ENCODE measurements around the gene MLH3.
A peak's percentile ranks its signal among the peaks of the same experiment; 100 is the strongest.

Gene MLH3

DNA sequence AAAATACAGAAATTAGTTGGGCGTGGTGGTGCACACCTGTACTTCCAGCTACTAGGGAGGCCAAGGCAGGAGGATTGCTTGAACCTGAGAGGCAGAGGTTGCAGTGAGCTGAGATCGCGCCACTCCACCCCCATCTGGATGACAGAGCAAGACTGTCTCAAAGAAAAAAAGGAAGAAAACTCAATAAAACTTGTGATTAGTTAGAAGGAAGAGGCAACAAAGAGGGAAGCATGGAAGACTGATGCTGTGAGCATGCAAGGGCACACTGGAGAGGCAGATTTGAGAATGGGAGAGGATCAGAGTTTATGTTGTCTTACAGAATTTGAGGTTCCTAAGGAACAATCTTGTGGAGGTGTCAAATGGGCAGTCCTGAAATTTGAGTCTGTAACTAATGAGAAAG lies 15.4 kb upstream of the MLH3 start:
- no peak for DNase-seq (ENCODE audit: low read depth)

DNA sequence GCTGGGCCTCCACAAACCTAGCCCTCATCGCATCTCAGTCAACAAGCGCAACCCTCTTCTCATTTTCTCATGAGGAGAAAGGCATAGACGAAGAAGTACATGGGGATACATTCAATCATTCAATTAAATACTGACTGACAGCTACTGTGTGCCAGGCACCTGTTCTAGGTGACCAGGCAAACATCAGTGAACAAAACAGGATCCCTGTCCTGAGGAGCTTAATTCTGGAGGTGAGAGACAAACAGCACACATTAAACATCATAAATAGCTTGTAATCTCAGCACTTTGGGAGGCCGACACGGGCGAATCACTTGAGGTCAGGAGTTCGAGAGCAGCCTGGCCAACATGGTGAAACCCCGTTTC lies 12.9 kb upstream of the MLH3 start:
- DNase-seq (ENCODE audit: low read depth) = no peak

DNA sequence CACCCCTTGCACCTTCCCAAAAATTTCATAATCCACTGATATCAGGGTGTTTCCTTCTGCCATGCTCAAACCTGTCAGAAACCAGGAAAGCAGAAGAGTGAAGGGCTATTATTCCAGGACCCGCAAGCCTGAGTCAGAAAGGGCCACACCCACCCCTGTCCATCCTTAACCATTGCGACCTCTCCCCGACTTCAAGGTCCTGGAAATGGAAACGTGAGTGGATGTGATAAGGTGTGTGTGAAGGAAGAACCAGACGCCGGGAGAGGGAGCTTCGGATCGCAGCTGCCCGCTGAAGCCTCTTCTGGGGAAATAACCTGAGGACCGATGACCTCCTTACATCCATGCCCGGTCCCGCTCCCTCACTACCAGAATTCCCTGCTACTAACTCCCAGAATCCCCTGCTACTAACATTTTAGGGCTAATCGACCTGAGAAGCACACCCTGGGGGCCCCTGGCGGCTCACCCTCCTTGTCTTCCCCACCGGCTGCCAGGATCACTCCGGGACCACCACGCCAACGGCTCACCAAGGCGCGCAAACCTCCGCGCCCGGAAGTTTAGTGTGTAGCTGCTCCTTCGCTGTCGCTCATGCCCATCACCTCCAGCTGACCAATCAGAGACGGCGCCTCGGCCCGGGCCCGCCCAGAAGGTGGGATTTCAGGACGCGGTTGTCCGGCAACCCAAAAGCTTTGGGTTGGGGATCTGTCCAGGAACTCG lies 12.4 kb upstream of the MLH3 start, which contains the start of gene ACYP1:
TSS of gene ACYP1 (minus strand) at position 534 of the 714 bp plus-strand sequence. CDS start at position 63, 471 bp downstream.
- peak; percentile 89 for DNase-seq (ENCODE audit: low read depth)

DNA sequence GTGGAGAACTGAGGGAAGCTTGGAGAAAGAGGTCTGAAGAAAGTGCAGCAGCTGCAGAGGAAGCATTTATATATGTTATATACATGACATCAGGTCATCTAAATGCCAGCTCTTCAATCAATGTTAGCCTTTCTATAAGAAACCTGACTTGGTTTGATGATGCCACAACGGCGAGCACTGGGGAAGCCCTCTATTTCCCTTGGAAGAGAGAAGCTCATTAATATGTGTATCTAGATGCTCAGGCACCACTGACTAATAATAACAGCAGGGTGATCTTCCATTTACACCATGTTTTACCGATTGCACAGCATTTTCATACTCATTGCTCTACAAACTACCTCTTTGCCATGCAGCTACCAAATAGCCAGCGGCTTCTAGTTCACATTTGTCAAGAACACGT lies 11.7 kb upstream of the MLH3 start:
- DNase-seq (ENCODE audit: low read depth) = no peak

DNA sequence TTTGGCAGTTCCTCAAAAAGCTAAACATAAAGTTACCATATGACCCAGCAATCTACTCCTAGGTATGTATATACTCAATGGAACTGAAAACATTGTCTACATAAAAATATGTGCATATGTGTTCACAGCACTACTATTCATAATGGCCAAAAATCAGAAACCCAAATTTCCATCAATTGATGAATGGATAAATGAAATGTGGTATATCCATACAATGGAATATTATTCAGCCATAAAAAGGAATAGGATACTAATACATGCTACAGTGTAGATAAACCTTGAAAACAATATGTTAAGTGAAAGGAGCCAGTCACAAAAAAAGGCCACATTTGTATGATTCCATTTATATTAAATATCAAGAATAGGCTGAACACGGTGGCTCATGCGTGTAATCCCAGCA lies 9.2 kb upstream of the MLH3 start:
- DNase-seq (ENCODE audit: low read depth) = no peak

DNA sequence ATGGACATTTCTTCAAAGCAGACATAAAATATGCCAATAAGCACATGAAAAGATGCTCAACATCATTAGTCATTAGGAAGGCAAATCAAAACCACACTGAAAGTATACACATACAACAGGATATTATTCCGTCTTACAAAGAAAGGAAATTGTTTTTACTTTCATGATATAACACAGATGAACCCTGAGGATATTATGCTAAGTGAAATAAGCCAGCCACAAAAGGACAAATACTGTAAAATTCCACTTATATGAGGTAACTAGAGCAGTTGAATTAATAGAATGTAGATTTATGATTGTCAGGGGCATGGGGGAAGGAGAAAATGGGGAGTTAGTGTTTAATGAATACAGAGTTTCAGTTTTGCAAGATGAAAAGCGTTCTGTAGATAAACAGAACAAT lies 8.4 kb upstream of the MLH3 start:
- DNase-seq (ENCODE audit: low read depth) = peak; percentile 87

DNA sequence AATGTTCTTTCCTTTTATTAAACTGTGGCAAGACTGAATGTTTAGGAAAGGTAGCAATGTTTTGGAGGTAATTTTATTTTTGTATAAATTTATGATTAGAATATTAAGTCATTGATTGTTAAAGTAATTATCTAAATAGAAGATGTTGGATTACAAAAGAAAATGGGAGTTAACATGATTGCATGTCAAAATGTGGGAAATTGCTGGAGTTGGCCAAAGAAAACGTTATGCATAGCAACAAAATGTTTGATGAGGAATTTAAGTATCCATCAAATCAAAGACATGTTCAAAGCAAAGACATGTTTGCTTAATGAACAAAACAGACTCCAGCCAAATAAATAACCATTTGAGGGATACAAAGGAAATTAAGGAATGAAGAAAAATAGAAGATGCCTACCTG lies 3.2 kb upstream of the MLH3 start:
- no peak for DNase-seq (ENCODE audit: low read depth)

DNA sequence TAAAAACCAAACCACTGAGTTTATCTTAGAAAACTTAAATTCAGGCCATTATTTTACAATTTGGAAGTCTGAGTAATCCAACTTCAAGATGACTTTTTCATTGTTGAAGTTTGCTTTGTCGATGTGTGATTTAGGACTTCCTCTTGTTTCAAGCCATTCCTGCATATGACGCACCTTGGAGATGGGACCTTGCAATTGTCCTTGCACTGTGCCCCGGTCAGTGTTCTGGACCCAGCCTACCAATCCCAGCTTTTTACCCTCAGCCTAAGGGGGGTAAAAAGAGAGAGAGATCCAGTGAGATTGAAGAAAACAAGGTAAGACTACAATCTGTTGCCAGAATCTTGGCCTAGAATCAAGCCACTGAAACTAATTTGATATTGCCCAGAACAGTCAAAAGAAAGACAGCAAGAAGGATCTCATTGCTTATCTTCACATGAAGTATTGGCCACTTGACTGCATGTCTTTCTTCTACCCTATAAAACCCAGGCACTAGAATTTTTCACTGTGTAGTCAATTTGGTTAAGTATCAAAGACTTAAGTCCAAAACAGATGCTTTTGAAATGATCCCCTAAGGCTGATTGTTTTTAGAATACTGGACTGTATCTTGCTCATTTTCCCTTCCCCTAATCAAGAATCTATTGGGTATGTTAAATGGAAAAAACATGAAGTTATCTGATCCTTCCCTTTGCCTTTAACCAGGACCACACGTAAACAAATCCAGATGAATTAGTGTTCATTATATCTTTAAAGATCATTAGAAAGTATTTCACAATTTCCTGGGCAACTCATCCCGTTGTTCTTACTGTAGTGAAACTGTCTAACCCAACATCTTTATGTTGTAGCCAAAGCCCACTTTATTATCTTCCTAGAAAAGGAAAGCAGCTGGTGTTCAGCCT lies 2.4 kb upstream of the MLH3 start:
- peak; percentile 66 for DNase-seq (ENCODE audit: low read depth)

DNA sequence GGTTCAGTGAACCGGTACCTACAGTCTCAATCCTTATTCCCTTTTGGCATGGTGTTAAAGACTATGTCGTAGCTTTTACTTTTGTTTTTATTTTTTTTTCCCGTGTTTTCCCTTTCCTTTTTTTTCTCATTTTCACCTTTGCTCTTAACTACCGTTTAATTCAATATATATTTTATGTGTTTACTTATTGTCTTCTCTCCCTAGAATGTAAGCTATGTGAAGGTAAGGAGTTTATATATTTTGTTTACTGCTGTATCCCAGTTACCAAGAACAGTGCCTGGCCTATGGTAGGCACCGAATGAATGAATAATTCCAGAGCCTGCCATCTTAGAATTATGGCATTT lies 261 bp upstream of the MLH3 start:
- DNase-seq (ENCODE audit: low read depth) = no peak

DNA sequence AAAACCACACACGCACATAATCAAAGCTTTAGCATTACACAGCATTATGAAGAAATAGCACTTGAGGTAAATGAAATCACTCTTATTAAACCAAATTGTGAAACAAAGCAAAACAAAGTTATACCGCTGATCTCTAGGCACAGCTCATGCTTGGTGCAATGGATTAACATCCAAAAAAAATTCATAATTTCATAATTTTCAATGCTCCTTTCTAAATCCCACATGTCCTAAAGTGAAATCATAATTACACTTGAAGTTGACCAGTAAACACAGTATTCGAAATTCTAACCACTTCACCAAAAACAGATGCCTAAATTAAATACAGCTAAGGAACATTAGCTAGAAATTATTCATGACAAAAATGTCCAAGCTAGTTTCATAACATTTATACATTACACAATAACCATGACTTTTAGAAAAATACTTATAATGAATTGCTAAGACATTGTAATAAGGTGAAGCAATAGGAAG lies 1.5 kb downstream of the MLH3 start:
- DNase-seq (ENCODE audit: low read depth) = no peak

DNA sequence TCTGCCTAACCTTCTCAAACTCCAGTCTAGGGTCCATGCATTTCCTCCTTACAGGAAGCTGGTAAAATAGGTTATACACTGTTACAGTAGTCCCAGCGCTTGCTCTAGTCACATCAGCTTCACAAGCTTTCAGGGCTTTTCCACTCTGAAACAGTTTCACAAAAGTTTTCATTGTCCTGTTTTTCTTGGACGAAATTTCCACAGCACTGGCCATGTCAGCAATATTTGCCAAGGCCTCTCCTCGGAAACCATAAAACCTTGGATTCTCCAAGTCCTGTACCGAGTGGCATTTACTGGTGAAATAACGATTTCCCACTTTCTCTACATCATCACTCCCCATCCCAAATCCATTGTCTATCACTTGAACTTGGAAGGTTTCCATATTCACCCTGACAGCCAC lies 2.1 kb downstream of the MLH3 start:
- DNase-seq (ENCODE audit: low read depth) = no peak

DNA sequence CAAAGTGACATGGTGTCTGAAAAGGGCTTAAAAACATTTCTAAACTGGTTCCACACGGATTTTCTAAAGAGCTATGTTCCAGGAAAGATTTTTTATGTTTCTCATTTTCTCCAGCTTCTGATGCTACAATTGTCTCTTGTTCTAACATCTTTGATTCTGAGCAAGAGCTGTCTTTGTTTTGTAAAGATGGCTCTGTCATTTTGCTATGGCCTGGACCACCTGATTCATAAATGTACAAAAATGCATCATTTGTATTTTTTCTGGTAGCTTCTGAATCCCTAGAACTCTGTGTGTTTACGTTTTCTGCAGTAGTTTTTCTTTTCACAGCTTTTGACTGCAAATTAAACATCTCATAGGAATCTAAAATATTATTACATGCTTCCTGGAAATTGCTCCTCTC lies 3.2 kb downstream of the MLH3 start:
- DNase-seq (ENCODE audit: low read depth) = no peak

DNA sequence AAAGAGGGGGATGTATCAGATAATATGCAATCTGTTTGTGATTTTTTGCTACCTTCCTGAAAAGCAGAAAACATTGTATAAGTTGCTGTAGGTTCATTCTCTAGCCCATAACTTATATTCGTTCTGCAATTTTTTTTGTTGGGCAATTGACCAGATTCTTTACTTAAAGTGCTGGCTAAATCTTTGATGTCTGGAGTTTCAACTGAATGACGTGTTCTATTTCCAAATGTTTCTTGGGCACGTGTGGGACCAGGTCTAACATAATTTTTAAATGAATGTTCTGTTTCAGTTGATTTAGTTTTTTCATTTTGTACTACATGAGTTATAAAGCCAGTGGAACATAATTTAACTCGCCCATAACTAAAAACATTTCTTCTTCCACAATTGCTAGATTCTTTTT lies 3.8 kb downstream of the MLH3 start:
- DNase-seq (ENCODE audit: low read depth) = no peak

DNA sequence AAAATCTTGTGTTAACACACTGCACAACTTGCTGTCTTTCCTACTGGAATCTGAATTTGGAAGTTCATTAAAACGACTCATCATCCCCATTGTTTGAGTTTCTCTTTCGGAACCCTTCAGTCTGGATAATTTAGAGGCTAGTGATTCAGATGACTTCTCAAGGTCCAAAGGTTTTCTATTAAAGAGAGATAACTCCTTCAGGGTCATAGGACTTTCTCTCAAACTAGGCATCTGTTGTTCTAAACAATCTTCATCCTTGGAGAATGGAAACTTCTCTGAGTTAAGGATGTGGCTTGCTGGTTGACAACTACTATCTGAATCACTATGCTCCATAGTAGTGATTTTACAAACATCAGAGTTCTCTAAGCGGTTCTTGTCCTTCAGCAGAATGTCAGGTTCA lies 4.4 kb downstream of the MLH3 start:
- peak; percentile 66 for DNase-seq (ENCODE audit: low read depth)

DNA sequence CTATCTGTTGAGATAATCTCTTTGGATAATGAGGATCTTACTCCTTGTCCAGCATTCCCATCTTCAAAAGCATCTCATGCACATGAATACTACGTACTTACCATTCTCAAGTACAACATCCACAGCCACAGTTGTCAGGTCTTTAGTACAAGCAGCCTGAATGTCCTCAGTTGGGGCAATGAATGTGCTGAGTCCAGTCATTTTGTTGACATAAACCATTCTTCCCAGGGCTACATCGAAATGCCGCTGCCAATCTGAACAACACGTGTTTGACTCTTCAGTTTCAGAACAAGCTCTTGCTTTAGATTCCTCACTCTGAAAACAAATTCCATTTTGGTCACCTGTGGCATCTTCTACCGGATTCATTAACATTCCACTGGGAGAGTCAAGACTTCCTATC lies 5.0 kb downstream of the MLH3 start:
- DNase-seq (ENCODE audit: low read depth) = no peak

DNA sequence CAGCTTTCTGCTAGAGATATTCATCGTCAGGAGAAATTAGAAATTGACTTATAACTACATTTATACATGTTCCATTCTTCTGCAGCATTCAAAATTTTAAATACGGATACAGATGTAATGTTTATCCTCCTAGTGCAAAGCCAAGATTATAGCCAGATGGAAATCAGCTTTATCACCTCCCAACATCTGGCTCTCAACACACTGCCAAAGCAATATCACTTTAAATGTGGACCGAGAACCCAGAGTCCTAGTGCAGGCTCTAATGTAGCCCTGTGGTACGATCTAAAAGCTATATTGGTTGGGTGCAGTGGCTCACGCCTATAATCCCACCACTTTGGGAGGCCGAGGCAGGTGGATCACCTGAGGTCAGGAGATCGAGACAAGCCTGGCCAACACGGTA lies 6.5 kb downstream of the MLH3 start:
- no peak for DNase-seq (ENCODE audit: low read depth)

DNA sequence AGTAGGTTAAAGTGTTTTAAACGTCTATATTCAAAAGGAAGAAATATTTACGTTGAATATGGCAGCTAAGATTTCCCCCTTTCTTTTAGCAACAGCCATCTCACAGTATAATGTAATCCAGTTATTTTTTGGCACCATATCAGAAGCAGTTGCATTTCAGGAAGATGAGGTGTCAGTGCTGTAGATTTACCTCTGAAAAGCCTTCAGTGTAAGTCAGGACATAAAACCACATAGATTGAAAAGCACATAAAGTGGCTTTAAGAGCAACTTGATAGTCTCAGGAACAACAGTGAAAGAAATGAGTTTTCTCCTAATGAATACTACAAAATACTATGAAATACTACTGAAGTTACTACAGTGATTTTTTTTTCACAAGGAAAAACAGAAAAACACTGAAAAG lies 6.9 kb downstream of the MLH3 start:
- peak; percentile 66 for DNase-seq (ENCODE audit: low read depth)

DNA sequence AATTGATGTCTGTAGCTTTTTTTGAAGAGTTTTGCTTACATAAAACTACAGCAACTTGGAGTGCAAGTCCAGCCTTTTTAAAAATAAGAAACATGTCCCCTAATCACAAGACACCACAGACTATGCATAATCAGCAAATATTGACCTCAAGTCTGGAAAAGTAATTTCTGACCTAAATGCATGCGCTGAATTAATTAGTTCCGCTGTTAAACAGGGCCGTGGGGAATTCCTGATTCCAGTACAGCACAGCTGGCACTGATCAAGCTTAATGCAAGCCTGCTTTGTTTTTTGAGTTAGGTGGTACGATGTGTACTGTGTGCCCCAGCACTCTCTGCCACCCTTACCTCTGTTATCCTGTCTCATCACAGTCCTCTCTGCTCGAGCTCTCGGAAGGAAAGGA lies 9.2 kb downstream of the MLH3 start:
- peak; percentile 34 for DNase-seq (ENCODE audit: low read depth)

DNA sequence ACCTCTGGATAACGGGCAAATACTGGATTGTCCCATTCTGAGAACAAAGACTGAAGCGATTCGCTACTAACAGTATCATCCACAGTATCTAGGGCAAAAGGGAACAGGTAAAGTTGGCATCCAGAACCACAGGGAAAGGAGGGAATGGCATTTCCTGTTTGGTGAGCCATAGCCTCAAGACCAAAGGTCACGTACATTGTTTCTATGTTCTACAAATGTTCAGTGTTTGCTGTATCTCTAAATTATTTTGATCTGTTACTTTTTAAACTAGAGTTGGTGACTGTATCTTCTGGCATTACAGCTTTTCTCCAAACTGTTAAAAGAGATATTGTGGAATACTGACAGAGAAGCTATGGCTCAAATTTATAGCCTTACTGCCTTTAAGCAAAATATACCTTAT lies 9.7 kb downstream of the MLH3 start:
- DNase-seq (ENCODE audit: low read depth) = no peak

DNA sequence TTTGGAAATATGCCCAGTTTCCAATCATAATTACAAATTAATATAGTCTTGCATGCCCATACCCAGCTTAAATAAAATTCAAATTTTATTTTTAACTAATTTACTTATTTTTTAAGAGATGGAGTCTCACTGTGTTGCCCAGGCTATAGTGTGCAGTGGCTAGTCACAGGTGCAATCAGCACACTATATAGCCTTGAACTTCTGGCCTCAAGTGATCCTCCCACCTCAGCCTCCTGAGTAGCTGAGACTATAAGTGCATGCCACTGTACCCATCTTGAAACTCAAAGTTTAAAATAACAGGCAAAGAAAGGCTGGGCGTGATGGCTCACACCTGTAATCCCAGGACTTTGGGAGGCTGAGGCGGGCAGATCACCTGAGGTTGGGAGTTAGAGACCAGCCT lies 10.3 kb downstream of the MLH3 start:
- DNase-seq (ENCODE audit: low read depth) = no peak

DNA sequence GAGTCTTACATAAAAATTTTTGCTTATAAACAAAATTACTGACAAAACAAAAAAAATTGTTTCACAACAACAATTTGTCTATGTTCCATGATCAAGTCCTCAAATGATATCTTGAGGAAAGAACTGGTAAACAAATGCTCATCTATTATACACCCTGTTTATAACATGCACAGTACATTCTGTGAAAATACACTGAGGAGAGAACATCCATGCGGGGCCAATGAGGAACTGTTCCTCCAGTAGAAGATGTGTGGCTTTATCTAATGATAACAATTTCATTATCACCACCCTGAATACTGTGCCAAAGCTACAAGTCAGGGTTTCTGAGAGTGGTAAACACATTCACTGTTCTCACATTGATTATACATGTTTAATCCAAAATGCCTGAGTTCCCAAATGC lies 10.8 kb downstream of the MLH3 start:
- DNase-seq (ENCODE audit: low read depth) = no peak

DNA sequence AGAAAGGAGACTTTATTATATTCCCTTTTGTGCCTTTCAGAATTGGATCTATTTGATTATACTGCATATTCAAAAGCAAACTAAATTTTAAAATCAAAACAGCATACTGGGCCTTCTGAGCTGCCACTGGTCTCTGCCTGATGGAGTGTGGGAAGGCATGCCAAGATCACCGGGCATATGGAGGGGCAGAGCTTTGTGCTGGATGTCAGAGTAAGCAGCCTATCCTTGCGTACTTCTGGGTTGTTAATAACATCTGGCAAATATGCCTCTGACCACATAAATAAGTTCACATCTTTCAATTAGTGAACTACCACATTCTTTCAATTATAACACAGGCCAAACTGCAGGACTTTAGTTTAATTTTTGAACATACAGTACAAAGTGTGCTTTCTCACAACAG lies 18.3 kb downstream of the MLH3 start:
- no peak for DNase-seq (ENCODE audit: low read depth)

DNA sequence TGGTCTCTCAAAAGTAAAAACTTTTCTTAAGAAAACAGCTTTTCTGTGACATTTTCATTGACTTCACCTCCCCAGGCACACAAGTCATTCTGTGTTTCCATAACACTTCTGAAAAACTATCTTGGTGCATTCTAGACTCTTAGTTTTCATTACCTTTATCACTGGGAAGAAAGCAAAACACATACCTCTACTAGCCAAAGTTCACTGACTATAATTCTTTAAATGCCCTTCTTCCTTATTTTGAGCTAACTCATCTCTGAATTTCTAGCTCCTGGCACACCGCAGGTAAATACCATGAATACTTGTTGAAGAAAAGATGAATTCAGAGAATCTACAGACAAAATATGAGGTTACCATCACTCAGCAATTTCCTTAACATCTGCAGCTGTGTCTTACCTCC lies 21.1 kb downstream of the MLH3 start:
- DNase-seq (ENCODE audit: low read depth) = no peak

DNA sequence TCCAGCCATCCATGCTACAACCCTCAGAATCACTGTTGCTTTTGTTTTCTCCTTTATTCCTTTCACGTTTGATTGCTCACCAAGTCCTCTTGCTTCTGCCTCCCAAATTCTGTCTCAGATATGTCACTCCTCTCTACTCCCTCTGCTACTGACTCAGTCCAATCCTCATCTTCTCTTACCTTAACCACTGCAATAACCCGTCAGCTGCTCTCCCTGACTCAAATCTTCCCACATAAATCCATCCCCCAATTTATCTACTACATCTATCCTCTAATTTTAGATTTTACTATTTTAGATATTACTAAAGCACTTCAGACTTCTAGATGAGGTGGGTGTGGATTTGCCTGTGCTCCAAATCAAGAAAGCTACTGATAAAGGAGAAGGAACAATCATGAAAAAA lies 25.4 kb downstream of the MLH3 start:
- no peak for DNase-seq (ENCODE audit: low read depth)

Data from EH (cell line).